Colonic mucosa (tissue), 4 donors: ENCODE measurements around the gene RTN3. TPM values are rescaled to one million over a fixed set of nuclear protein-coding genes. Genes with fewer than 3 reads are reported as not detected.

ENCODE experiments used
- DNase-seq: peaks from one replicate; pipeline ENCODE4 v3.0.0-alpha.2; 2020
- H3K27ac ChIP-seq: fragments of 200-600 bp; one replicate; pipeline ENCODE4 v1.8.0; 2021
- H3K27me3 ChIP-seq: fragments of 200-600 bp; one replicate; pipeline ENCODE4 v1.8.0; 2021
- H3K36me3 ChIP-seq: fragments of 200-600 bp; one replicate; pipeline ENCODE4 v1.8.0; 2021
- H3K4me1 ChIP-seq: fragments of 200-600 bp; one replicate; pipeline ENCODE4 v1.8.0; 2021; ENCODE audit warnings: mild to moderate bottlenecking
- H3K4me3 ChIP-seq: fragments of 200-600 bp; one replicate; pipeline ENCODE4 v1.8.0; 2021
- H3K9ac ChIP-seq, 2 donors: one replicate each; pipeline ENCODE4 v1.7.0; 2013; ENCODE audit warnings: control low read depth in 2 of 2, low read depth in 2 of 2, low read length in 2 of 2
- H3K9me3 ChIP-seq: fragments of 200-600 bp; one replicate; pipeline ENCODE4 v1.8.0; 2021
- intact Hi-C: fragments of 100-400 bp; cut with DNase I; formaldehyde crosslinking; loops from one replicate; pipeline ENCODE4 v1.14.1; 2022
- total RNA-seq, 2 donors: library from RNA; stranded (reverse); fragmentation: NEBNext Ultra II Directional in 1 of 2; extraction: Animal tissue kit (Norgen Biotek cat#: 25700) in 1 of 2; gene quantifications; one replicate each; pipeline ENCODE4 v1.2.1, GENCODE V29; 2021
- TF ChIP-seq, protein P1 (sequence below): fragments of 200-600 bp; IDR thresholded peaks from one replicate; pipeline ENCODE4 v1.8.0; 2022; ENCODE audit warnings: antibody characterized with exemption, mild to moderate bottlenecking
- donor health status: healthy.
- donor health status: DM: no; HTN: no; CAD: no.
- donor health status: DM: no; HTN: no; CAD: no.

The RTN3 gene
- total RNA-seq, 2 donors from 2014 or later = 110 to 128 TPM

DNA sequence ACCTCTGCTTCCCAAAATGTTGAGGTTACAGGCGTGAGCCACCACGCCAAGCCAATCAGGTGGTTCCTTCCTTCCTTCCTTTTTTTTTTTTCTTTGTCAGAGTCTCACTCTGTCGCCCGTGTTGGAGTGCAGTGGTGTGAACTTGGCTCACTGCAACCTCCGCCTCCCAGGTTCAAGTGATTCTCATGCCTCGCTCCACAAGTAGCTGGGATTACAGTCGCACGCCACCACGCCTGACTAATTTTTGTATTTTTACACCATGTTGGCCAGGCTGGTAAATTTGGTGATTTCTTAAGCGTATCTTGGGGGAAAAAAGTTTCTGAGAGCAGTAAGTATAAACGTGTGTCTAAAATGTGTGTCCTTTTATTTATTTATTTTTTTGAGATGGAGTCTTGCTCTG lies 113.8 kb downstream of the RTN3 start:
- DNase-seq = no peak
- H3K9me3 ChIP-seq = no peaks in the 10 kb centered on the region
- intact Hi-C loops = no loop called here
- no peak overlapping the region for H3K4me3 ChIP-seq
- H3K9ac ChIP-seq = no peak overlapping the region
- H3K27ac ChIP-seq = no peak overlapping the region
- TF ChIP-seq, protein P1, sequence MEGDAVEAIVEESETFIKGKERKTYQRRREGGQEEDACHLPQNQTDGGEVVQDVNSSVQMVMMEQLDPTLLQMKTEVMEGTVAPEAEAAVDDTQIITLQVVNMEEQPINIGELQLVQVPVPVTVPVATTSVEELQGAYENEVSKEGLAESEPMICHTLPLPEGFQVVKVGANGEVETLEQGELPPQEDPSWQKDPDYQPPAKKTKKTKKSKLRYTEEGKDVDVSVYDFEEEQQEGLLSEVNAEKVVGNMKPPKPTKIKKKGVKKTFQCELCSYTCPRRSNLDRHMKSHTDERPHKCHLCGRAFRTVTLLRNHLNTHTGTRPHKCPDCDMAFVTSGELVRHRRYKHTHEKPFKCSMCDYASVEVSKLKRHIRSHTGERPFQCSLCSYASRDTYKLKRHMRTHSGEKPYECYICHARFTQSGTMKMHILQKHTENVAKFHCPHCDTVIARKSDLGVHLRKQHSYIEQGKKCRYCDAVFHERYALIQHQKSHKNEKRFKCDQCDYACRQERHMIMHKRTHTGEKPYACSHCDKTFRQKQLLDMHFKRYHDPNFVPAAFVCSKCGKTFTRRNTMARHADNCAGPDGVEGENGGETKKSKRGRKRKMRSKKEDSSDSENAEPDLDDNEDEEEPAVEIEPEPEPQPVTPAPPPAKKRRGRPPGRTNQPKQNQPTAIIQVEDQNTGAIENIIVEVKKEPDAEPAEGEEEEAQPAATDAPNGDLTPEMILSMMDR = no peak
- no peaks in the 10 kb centered on the region for H3K36me3 ChIP-seq
- H3K4me1 ChIP-seq = no peaks in the 10 kb centered on the region
- no peaks in the 10 kb centered on the region for H3K27me3 ChIP-seq

DNA sequence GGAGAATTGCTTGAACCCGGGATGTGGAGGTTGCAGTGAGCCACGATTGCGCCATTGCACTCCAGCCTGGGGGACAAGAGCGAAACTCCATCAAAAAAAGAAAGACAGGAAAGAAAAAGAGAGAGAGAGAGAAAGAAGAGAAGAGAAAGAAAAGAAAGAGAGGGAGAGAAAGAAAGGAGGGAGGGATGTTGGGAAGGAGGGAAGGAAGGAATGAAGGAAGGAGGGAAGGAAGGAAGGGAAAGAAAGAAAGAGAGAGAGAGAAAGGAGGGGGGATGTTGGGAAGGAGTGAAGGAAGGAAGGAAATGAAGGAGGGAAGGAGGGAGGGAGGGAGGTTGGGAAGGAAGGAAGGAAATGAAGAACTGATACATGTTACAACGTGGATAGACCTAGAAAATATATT lies 119.6 kb downstream of the RTN3 start:
- intact Hi-C loops = no loop called here
- no peak overlapping the region for H3K9ac ChIP-seq
- no peaks in the 10 kb centered on the region for H3K9me3 ChIP-seq
- DNase-seq = no peak
- H3K4me1 ChIP-seq = peaks cover 3% of the 10 kb centered on the region
- H3K27ac ChIP-seq = no peak overlapping the region
- no peaks in the 10 kb centered on the region for H3K36me3 ChIP-seq
- H3K4me3 ChIP-seq = no peak overlapping the region
- H3K27me3 ChIP-seq = no peaks in the 10 kb centered on the region
- TF ChIP-seq, protein P1 = no peak

DNA sequence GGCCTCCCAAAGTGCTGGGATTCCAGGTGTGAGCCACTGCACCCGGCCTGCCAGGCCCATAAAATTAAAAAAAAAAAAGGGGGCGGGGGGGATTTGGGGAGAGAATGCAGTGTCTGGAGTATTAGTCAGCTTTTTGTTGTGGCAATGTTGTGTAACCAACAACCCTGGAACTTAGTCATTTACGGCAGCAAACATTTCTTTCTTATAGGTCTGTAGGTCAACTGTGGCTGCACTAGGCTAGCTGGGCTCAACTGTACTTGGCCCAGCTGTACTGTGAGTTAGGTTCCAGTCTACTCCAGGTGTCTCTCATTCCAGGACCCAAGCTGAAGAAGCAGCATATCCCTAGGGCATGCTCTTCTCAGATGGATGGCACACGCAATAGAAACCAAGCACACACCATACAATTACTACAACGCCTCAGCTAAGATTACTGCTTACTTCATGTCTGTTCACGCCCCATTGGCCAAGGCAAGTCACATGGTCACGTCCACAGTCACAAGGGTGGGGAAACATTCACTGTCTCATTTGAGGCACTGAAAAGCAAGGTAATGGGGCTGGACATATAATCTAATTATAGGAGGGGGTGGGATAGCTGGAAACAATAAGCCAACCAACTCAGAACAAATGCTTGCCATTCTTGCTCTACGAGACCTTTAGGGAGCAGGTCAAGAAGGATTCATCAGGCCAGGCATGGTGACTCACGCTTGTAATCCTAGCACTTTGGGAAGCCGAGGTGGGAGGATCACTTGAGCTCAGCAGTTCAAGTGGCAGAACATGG lies 121.5 kb downstream of the RTN3 start:
- peak; percentile 36 for DNase-seq

DNA sequence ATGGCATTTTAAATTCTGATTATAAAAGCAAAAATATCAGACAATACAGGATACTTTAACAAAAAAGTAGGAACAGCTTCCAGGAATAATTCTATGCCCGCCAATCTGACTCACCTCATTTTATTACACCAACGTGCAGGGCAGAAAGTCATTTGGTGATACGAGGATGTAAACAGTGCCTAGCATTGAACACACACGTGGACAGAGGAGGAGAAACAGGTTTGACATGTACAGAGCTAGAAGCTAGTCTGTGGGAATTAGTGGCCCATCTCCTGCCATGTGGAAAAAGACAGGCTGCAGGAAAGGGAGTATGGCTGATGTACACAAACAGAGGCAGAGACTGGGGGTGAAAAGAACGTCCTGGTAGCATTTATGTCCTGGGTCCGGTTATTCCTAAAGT lies 123.0 kb downstream of the RTN3 start:
- peak; percentile 85 for DNase-seq
- intact Hi-C loops = no loop called here
- Histone ChIP-seq H3K9ac (no peak overlapping the region), H3K9me3 (no peaks in the 10 kb centered on the region), H3K4me3 (no peak overlapping the region), H3K27me3 (no peaks in the 10 kb centered on the region), H3K4me1 (peaks cover 3% of the 10 kb centered on the region), H3K27ac (peak overlapping the region; percentile 61), H3K36me3 (no peaks in the 10 kb centered on the region)
- TF ChIP-seq, protein P1 = no peak

More for the DNA sequence above, 121.5 kb downstream of the RTN3 start:
- Histone ChIP-seq H3K27ac (peak overlapping the region; percentile 61), H3K4me1 (peaks cover 3% of the 10 kb centered on the region), H3K9ac (no peak overlapping the region), H3K9me3 (no peaks in the 10 kb centered on the region), H3K27me3 (no peaks in the 10 kb centered on the region), H3K36me3 (no peaks in the 10 kb centered on the region), H3K4me3 (no peak overlapping the region)
- intact Hi-C loops = no loop called here
- TF ChIP-seq, protein P1 = no peak

DNA sequence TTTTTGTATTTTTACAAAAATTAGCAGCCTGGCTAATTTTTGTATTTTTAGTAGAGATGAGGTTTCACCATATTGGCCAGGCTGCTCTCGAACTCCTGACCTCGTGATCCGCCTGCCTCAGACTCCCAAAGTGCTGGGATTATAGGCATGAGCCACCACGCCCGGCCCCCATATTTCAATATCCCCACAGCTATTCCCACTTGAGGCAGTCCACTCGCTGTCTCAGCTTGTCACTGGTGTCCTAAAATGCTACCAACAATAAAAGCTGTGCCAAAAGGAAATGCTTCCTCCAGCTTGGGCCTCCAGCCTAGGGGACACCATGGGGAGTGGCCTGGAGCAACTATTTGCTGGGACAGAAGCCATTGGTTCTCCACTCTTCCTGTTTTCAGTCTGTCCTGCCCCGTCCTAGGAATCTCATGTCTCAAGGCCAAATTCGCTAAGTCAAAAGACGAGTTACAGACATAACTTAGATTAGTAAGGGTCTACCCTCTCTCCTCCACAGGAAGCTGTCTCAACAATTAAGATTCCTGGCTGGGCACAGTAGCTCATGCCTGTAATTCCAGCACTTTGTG lies 124.6 kb downstream of the RTN3 start:
- Histone ChIP-seq H3K4me3 (no peak overlapping the region), H3K9ac (no peak overlapping the region), H3K4me1 (peaks cover 3% of the 10 kb centered on the region), H3K9me3 (no peaks in the 10 kb centered on the region), H3K27me3 (no peaks in the 10 kb centered on the region), H3K36me3 (no peaks in the 10 kb centered on the region), H3K27ac (no peak overlapping the region)
- TF ChIP-seq, protein P1 = no peak
- intact Hi-C loops = no loop called here
- no peak for DNase-seq

Other genes with a start within 250 kb of the RTN3 start
- gene PLAAT5, start 190.3 kb upstream of the RTN3 start, total RNA-seq = under 1 TPM in 1 of 2 donors, not detected in 1; 0.40 TPM
- gene LGALS12, start 175.4 kb upstream of the RTN3 start, total RNA-seq = under 1 TPM in 1 of 2 donors, not detected in 1; 0.24 TPM
- gene PLAAT4, start 144.7 kb upstream of the RTN3 start, total RNA-seq = 10 to 100 TPM in 1 of 2 donors, 1 to 10 TPM in 1; 9.9 to 40.7 TPM
- 10 to 100 TPM in 1 of 2 donors, 1 to 10 TPM in 1; 1.9 to 11.1 TPM for gene PLAAT2, start 118.1 kb upstream of the RTN3 start, total RNA-seq
- 10 to 100 TPM in 1 of 2 donors, 1 to 10 TPM in 1; 3.8 to 13.2 TPM for gene PLAAT3, start 67.1 kb upstream of the RTN3 start, total RNA-seq
- gene ATL3, start 10.1 kb upstream of the RTN3 start, total RNA-seq = 10 to 100 TPM; 38.2 to 55.2 TPM
- gene ZFTA, start 87.3 kb downstream of the RTN3 start, total RNA-seq = 1 to 10 TPM; 4.8 to 7.0 TPM
- 10 to 100 TPM in 1 of 2 donors, 1 to 10 TPM in 1; 9.3 to 11.8 TPM for gene SPINDOC, start 132.0 kb downstream of the RTN3 start, total RNA-seq
- gene MARK2, start 157.6 kb downstream of the RTN3 start, total RNA-seq = 10 to 100 TPM; 86.8 to 96.8 TPM
- gene RCOR2, start 235.7 kb downstream of the RTN3 start, total RNA-seq = 1 to 10 TPM; 4.8 to 5.2 TPM